HUES6 (cell line): ENCODE data around the gene ERBB4.

Source experiments
- H3K27ac ChIP-seq: 2 replicates; pipeline ENCODE4 v1.7.0; 2013; ENCODE audit warnings: low read depth, mild to moderate bottlenecking, low read length, inconsistent platforms
- H3K27me3 ChIP-seq: 2 replicates; pipeline ENCODE4 v1.6.1; 2013; ENCODE audit warnings: low read length; ENCODE audit not compliant: control insufficient read depth, insufficient read depth
- H3K36me3 ChIP-seq: 2 replicates; pipeline ENCODE4 v1.6.1; 2013; ENCODE audit warnings: low read length; ENCODE audit not compliant: control insufficient read depth, insufficient read depth
- H3K4me1 ChIP-seq: 2 replicates; pipeline ENCODE4 v1.6.1; 2013; ENCODE audit warnings: low read length; ENCODE audit not compliant: control insufficient read depth, insufficient read depth
- H3K4me3 ChIP-seq: 2 replicates; pipeline ENCODE4 v1.5.1; 2013; ENCODE audit warnings: low read depth, low read length
- H3K9ac ChIP-seq: one replicate; pipeline ENCODE4 v1.6.1; 2013; ENCODE audit warnings: mild to moderate bottlenecking, low read length
- H3K9me3 ChIP-seq: 2 replicates; pipeline ENCODE4 v1.6.1; 2013; ENCODE audit warnings: low read depth, low read length; ENCODE audit not compliant: control insufficient read depth, insufficient read depth

Gene ERBB4

DNA sequence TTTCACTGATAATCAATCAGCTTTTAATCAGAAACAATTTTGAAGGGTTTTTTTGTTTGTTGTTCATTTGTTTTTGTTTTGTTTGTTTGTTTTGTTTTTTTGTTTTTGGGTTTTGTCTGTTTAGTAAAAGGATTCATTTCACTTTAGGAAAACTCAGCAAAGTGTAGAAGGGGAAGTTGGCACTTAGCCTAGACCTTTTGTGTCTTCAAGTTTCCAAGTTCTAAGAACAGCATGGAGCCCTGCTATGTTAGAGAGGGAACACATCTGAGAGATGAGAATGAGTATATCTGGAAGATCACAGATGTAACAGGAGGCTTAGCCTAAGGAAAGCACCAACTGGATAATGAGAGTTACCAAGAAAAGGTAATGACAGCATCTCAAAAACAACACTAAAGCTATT lies 501.5 kb downstream of the ERBB4 start:
- H3K27me3 ChIP-seq, result no peaks in the 10 kb centered on the region
- no peaks in the 10 kb centered on the region for H3K9me3 ChIP-seq
- no peak overlapping the region for H3K27ac ChIP-seq
- H3K36me3 ChIP-seq, result no peaks in the 10 kb centered on the region
- no peak overlapping the region for H3K4me3 ChIP-seq
- no peak overlapping the region for H3K9ac ChIP-seq
- no peaks in the 10 kb centered on the region; the same call in 1 of the 2 replicates for H3K4me1 ChIP-seq

DNA sequence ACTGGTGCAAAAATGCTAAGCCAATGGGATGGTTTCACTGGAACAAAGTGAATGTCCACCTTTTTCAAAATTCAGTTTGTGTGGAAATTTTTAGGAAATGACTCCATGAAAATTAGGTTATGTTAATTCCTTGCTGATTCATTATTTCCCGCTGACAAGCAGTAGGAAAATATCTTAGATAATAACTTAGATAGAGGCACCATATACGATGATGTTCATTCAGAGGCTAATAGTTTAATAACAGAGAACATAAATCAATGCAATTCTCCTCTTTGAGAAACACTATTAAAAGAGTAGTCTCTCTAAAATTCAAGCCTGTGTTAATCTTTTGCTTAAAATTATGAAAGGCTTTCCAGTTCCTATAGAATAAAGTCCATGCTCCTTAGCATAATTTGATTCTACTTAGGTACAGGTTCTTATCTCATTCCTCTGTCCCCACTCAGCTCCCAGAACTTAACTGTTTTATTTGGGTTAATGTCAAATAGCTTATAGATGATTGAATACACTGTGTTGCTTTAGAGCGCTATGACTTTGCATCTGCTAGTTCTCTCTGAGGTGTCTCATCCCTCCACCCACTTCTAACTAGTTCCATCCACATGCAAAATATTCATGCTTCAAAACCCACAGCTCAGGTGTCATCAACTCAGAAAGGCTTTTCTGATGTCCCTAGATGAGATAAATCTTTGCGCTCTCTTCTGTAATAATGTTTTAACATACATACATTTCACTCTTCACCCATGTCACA lies 503.6 kb downstream of the ERBB4 start:
- Histone ChIP-seq H3K27me3 (no peaks in the 10 kb centered on the region), H3K9me3 (no peaks in the 10 kb centered on the region), H3K4me3 (no peak overlapping the region), H3K4me1 (peaks cover 5% of the 10 kb centered on the region; the same call in 1 of the 2 replicates), H3K36me3 (no peaks in the 10 kb centered on the region), H3K9ac (no peak overlapping the region), H3K27ac (no peak overlapping the region)

GRCh38 chr2:212033888-212034287 lies 504.7 kb downstream of the ERBB4 start:
- Histone ChIP-seq H3K9me3 (no peaks in the 10 kb centered on the region), H3K27me3 (no peaks in the 10 kb centered on the region), H3K27ac (no peak overlapping the region), H3K36me3 (no peaks in the 10 kb centered on the region), H3K9ac (no peak overlapping the region), H3K4me1 (peaks cover 5% of the 10 kb centered on the region; the same call in 1 of the 2 replicates), H3K4me3 (no peak overlapping the region)

GRCh38 chr2:212032536-212033219 lies 505.9 kb downstream of the ERBB4 start:
- H3K4me1 ChIP-seq, result peaks cover 5% of the 10 kb centered on the region; the same call in 1 of the 2 replicates
- no peaks in the 10 kb centered on the region for H3K36me3 ChIP-seq

DNA sequence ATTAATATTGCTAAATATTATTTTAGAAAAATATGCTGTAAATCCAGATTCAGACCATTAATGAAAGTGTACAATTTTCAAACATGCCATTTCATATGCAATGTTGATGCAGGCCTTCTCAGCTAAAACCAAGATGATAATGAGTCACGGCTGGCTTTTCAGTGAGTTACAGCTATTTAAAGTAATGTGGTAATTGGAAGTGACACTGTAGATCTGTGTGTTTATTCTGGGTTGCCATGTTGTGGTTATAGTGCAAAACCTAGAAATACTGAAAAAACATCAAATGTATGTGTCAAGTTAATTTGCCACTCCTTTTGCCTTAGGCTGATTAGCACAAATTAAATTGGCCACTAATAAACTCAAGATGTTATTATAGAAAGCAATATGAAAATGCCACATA lies 506.6 kb downstream of the ERBB4 start:
- Histone ChIP-seq H3K36me3 (no peaks in the 10 kb centered on the region), H3K27me3 (no peaks in the 10 kb centered on the region), H3K4me3 (no peak overlapping the region), H3K4me1 (peaks cover 5% of the 10 kb centered on the region; the same call in 1 of the 2 replicates), H3K9me3 (no peaks in the 10 kb centered on the region), H3K9ac (no peak overlapping the region), H3K27ac (no peak overlapping the region)

More at GRCh38 chr2:212032536-212033219, 505.9 kb downstream of the ERBB4 start:
- Histone ChIP-seq H3K4me3 (no peak overlapping the region), H3K9me3 (no peaks in the 10 kb centered on the region), H3K9ac (no peak overlapping the region), H3K27me3 (no peaks in the 10 kb centered on the region), H3K27ac (no peak overlapping the region)

DNA sequence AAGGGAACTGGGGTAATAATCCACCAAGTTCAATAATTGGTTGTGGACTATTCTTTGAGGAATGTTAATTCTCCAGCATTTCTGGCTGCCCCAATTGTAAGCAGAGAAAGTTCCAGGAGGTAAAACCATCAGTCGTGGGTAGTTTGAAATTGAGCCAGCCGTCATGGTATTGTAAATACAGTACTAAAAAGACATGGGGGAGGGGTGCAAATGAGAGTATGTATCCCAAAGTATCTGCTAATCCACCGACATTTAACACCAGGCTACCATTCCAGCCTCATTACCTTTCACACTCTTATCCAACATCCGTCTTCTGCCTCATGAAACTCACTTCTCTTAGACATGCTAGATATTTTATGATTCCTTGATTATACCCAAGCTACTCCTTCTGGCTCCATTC lies 507.9 kb downstream of the ERBB4 start:
- no peak overlapping the region for H3K4me3 ChIP-seq
- no peaks in the 10 kb centered on the region for H3K36me3 ChIP-seq
- H3K4me1 ChIP-seq, result peaks cover 5% of the 10 kb centered on the region; the same call in 1 of the 2 replicates
- no peak overlapping the region for H3K27ac ChIP-seq
- H3K9me3 ChIP-seq, result no peaks in the 10 kb centered on the region
- no peak overlapping the region for H3K9ac ChIP-seq
- no peaks in the 10 kb centered on the region for H3K27me3 ChIP-seq

DNA sequence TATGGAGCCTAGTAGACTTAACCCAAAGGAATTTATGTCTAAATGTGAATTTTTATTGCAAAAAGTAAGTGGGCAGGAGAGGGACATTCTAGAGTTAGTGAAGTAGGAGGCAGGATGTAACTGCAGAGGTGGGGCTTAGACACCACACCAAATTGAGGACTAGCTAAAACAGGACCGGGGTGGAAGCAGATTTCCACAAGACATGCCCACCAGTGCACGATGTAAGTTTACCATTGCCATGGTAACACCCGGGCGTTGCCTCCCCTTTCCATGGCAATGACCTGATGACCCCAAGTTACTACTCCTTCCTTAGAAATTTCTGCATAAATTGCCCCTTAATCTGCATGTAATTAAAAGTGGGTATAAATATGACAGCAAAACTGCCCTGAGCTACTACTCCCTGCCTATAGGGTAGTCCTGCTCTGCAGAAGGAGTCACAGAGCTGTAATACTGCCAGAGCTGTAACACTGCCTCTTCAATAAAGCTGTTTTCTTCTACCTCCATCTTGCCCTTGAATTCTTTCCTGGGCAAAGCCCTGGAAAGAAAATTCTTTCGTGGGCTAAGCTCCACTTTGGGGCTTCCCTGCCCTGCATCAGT lies 509.7 kb downstream of the ERBB4 start:
- Histone ChIP-seq H3K4me1 (peaks cover 5% of the 10 kb centered on the region; the same call in 1 of the 2 replicates), H3K9me3 (no peaks in the 10 kb centered on the region), H3K4me3 (no peak overlapping the region), H3K9ac (no peak overlapping the region), H3K36me3 (no peaks in the 10 kb centered on the region), H3K27me3 (no peaks in the 10 kb centered on the region), H3K27ac (no peak overlapping the region)

- Histone ChIP-seq H3K9me3 (no peaks in the 10 kb centered on the region), H3K9ac (no peak overlapping the region), H3K4me1 (peaks cover 5% of the 10 kb centered on the region; the same call in 1 of the 2 replicates), H3K27ac (no peak overlapping the region), H3K27me3 (no peaks in the 10 kb centered on the region), H3K4me3 (no peak overlapping the region), H3K36me3 (no peaks in the 10 kb centered on the region)
Measured at GRCh38 chr2:212027681-212028628, 510.6 kb downstream of the ERBB4 start.

DNA sequence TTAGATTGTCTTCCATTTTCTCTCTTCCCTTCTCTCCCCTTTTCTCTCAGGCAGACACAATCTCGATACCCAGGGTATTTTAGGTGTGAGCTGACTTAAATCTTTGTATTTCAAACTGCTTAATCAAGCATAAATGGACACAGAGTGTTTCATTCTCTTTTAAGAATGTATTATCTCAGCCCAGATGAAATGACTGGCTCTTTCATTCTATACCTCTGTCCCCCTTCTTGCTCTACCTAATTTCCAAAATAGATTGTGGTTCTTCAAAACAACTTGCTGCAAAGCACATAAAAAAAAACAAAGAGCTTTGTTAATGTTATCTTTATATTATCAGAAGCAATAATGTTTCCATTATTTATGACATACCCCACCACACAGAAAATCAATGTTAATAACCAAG lies 514.6 kb downstream of the ERBB4 start:
- H3K9ac ChIP-seq, result no peak overlapping the region
- H3K9me3 ChIP-seq, result no peaks in the 10 kb centered on the region
- no peaks in the 10 kb centered on the region for H3K4me1 ChIP-seq

GRCh38 chr2:212022966-212023365 lies 515.6 kb downstream of the ERBB4 start:
- no peak overlapping the region for H3K4me3 ChIP-seq
- H3K27ac ChIP-seq, result no peak overlapping the region
- H3K36me3 ChIP-seq, result no peaks in the 10 kb centered on the region
- H3K4me1 ChIP-seq, result no peaks in the 10 kb centered on the region
- H3K9ac ChIP-seq, result no peak overlapping the region
- no peaks in the 10 kb centered on the region for H3K27me3 ChIP-seq
- H3K9me3 ChIP-seq, result no peaks in the 10 kb centered on the region

More for the DNA sequence above, 514.6 kb downstream of the ERBB4 start:
- Histone ChIP-seq H3K27me3 (no peaks in the 10 kb centered on the region), H3K4me3 (no peak overlapping the region), H3K36me3 (no peaks in the 10 kb centered on the region), H3K27ac (no peak overlapping the region)
